Renal cortex interstitium (tissue), 11 donors: Measurements from ENCODE around the gene PLA2G12B. TPM values are rescaled to one million over a fixed set of nuclear protein-coding genes. Genes with fewer than 3 reads are reported as not detected.
"Not testable (repeated sequence)": the region's sequence is repeated elsewhere in the genome, so short reads cannot be mapped to it uniquely, and the experiment has no call there.

Experiments used
- DNase-seq, 11 donors: peaks; one replicate each; pipeline ENCODE4 v3.0.0-alpha.2; 2013; ENCODE audit warnings: low read depth in 9 of 11, low spot score in 4 of 11; ENCODE audit errors: extremely low read depth in 1 of 11
- polyA plus RNA-seq, 3 donors: library from polyadenylated mRNA; unstranded; fragments of 120-200 nt; gene quantifications; one replicate each; pipeline ENCODE4 v1.2.1, GENCODE V29; 2013; ENCODE audit not compliant: insufficient read length in 3 of 3

The PLA2G12B gene
- polyA plus RNA-seq, 3 donors = 8.8 to 11.5 (median 10.2) TPM

GRCh38 chr10:72904806-72905205, 49.8 kb downstream of the PLA2G12B start:
- DNase-seq = no peak

GRCh38 chr10:72903941-72904446, 50.6 kb downstream of the PLA2G12B start:
- DNase-seq = not testable (repeated sequence)

DNA sequence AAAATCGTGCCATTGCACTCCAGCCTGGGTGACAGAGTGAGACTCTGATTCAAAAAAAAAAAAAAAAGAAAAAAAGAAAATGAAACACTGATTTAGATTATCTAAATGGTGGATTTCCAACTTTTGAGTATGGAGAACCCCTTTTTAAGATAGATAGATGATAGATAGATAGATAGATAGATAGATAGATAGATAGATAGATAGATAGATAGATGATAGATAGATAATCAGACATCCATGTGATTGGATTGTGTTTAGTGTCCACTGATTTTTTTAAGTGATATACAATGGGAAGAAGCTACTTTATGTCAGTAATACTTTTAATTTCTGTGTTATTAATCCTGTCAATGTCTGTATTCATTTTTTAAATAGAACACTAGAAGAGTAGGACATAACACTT, 55.1 kb downstream of the PLA2G12B start:
- DNase-seq = no peak

DNA sequence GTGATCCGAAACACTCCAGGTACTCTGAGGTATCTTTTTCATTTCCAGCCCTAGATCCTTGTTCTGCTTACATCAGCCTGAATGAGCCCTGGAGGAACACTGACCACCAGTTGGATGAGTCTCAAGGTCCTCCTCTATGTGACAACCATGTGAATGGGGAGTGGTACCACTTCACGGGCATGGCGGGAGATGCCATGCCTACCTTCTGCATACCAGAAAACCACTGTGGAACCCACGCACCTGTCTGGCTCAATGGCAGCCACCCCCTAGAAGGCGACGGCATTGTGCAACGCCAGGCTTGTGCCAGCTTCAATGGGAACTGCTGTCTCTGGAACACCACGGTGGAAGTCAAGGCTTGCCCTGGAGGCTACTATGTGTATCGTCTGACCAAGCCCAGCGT, 56.0 kb downstream of the PLA2G12B start:
- no peak for DNase-seq

GRCh38 chr10:72895236-72895850, 59.3 kb downstream of the PLA2G12B start:
- DNase-seq = no peak

DNA sequence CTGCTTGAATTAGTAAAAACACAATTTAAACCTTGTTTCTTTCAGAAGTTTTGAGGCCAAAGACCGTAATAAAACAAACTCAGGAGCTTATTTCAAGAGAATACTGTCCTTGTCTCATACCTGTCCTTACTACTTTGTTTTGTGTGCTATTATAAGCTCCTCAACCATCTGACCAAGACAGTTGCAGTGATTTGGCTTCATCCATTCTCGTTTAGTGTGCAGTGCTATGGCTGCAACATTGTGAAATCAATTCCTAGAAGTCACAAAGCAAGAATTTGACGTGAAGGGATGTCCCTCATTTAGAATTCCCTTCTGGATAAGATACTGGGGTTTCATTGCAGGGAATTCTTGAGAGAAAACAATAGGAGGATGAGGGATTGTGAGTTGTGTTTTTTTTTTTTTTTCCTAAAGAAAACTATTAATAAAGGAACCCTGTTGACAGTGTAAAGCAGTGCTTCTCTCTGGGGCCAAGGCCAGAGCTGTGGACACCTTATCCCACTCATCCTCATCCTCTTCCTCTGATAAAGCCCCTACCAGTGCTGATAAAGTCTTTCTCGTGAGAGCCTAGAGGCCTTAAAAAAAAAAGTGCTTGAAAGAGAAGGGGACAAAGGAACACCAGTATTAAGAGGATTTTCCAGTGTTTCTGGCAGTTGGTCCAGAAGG, 61.3 kb downstream of the PLA2G12B start, which contains the start of gene OIT3:
TSS of gene OIT3 (plus strand) at position 604 of the 663 bp plus-strand sequence. CDS start 60 bp downstream, outside the sequence.
- DNase-seq = no peak

- DNase-seq = no peak
Measured at GRCh38 chr10:72890086-72890485, 64.5 kb downstream of the PLA2G12B start.

GRCh38 chr10:72889391-72889831, 65.2 kb downstream of the PLA2G12B start:
- DNase-seq = no peak

DNA sequence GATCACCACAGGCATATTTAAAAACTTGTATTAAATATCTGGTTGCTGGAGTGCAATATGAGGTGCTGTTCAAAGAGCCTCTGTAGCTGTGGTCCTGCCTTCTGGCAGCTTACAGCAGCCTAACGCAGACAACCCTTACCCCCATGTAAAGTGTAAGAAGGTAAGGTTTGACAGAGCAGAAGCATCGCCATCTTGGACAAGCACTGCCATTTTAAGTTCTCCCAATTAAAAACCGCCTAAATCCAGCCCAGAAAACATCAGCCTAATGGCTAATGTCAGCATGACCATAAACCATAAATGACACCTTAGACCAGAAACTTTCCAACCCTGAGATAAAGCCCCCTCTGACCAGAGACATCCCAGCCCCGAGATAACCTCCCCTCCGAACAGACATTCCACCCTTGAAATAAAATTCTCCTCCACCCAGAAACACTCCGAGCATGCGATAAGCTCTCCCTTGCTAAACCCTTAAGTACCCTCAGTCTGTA, 66.4 kb downstream of the PLA2G12B start:
- no peak for DNase-seq

DNA sequence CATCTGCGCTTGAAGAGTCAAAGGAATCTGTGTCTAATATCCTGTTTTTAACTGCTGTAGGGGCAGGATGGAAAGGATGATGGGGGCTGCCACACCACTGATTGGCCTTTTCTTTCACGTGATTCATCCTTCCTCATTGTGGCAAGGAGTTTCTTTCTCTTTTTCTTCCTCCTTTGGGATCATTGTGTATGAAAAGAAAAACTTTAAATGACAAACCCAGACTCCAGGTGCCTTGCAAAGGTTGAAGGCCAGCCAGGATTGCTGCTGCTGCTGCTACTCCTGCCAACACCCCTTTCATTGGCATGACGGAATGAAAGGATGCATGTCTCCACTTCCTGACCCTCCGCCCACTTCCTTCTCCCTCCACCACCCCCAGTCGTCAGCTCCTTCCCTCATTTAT, 67.6 kb downstream of the PLA2G12B start:
- DNase-seq = no peak

DNA sequence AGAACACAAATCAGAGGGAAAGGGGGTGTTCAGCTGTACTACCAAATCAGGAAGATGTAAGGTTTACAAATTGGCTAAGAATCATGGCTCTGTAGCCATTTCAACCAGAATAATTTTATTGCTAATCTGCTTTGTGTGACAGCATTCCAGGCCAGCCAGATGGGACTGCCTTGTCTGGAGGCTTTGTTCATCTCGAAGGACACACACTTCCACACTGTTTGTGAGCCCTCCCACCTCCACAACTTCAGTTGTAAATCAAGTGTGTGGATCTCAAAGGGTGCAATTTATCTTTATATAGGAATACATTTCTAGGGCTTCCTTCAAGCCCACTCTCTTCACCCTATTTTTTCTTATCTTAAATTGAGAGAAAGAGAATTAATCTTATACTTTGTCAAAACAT, 68.0 kb downstream of the PLA2G12B start:
- no peak for DNase-seq

GRCh38 chr10:72885953-72886352, 68.7 kb downstream of the PLA2G12B start:
- no peak for DNase-seq

Other genes starting within 250 kb of the PLA2G12B start
- gene OIT3, start 61.1 kb downstream of the PLA2G12B start, polyA plus RNA-seq = 1 to 10 TPM; 2.8 to 4.5 (median 4.4) TPM
- 100 to 1,000 TPM in 1 of 3 donors, 10 to 100 TPM in 2; 79.8 to 113 (median 98.8) TPM for gene P4HA1, start 142.1 kb upstream of the PLA2G12B start, polyA plus RNA-seq
- gene NUDT13, start 155.6 kb upstream of the PLA2G12B start, polyA plus RNA-seq = 1 to 10 TPM; 4.8 to 7.2 (median 5.1) TPM
- 10 to 100 TPM; 35.0 to 40.3 (median 40.2) TPM for gene ECD, start 213.2 kb upstream of the PLA2G12B start, polyA plus RNA-seq
- 10 to 100 TPM; 38.4 to 51.2 (median 46.4) TPM for gene FAM149B1, start 213.3 kb upstream of the PLA2G12B start, polyA plus RNA-seq